GM12878 (cell line): ENCODE measurements around the gene GALR1. TPM values are rescaled to one million over a fixed set of nuclear protein-coding genes. Genes with fewer than 3 reads are reported as not detected.

Experiments used
- ATAC-seq: fragments of 200-7000 bp; cut with Tn5 transposase; 3 replicates; pipeline ENCODE4 v1.9.1; 2020; ENCODE audit warnings: mild to moderate bottlenecking, moderate library complexity
- BruUV-seq: library from RNA; stranded (reverse); fragments of 400-500 nt; replicated peaks from 2 replicates; lab custom pipeline; 2021; lab: Mats Ljungman, UMichigan
- CTCF ChIA-PET: fragments of 300-600 bp; sonication (Branson Sonifier 250); formaldehyde crosslinking; extraction: SDS; loops from one replicate; lab custom pipeline; 2021; ENCODE audit warnings: inconsistent platforms; lab: Yijun Ruan, JAX
- POLR2A ChIA-PET: fragments of 350-600 bp; formaldehyde crosslinking; extraction: SDS; loops from one replicate; lab custom pipeline; 2021; ENCODE audit warnings: inconsistent platforms; lab: Charles Lee
- RAD21 ChIA-PET: fragments of 300-600 bp; sonication (Branson Sonifier 250); formaldehyde crosslinking; loops from one replicate; lab custom pipeline; 2023; ENCODE audit warnings: antibody characterized with exemption; ENCODE audit not compliant: unreplicated experiment; lab: Charles Lee
- SMC1A ChIA-PET: fragments of 300-600 bp; sonication (Branson Sonifier 250); formaldehyde crosslinking; loops from one replicate; lab custom pipeline; 2023; ENCODE audit not compliant: unreplicated experiment, uncharacterized antibody; lab: Charles Lee
- DNase-seq: peaks from one replicate; pipeline ENCODE4 v3.0.0-alpha.2; 2011; ENCODE audit warnings: low read depth, low spot score
- FAIRE-seq: peaks from 3 replicates; lab custom pipeline; 2011; peaks lifted over from hg19 to GRCh38; lab: Jason Lieb, UNC
- H2AFZ ChIP-seq: 2 replicates; pipeline ENCODE4 v1.6.0; 2011; ENCODE audit warnings: low read depth, low read length, control low read depth; ENCODE audit not compliant: control insufficient read depth
- H3K27ac ChIP-seq: 2 replicates; pipeline ENCODE4 v1.5.1; 2011; ENCODE audit warnings: control low read depth; ENCODE audit not compliant: control insufficient read depth, insufficient read depth
- H3K27me3 ChIP-seq, 2 experiments: replicated peaks in 1 of 2; 2 replicates each; pipeline versions ENCODE4 v1.6.0 to v1.6.1; 2011; ENCODE audit warnings: low read length in 1 of 2; ENCODE audit not compliant: control insufficient read depth in 2 of 2, insufficient read depth in 2 of 2
- H3K36me3 ChIP-seq, 2 experiments: 2 replicates each; pipeline ENCODE4 v1.5.1; 2011; ENCODE audit warnings: low read length in 1 of 2; ENCODE audit not compliant: control insufficient read depth in 2 of 2, insufficient read depth in 2 of 2
- H3K4me1 ChIP-seq: 2 replicates; pipeline ENCODE4 v1.6.1; 2011; ENCODE audit warnings: mild to moderate bottlenecking, low read length, moderate library complexity, mixed read lengths; ENCODE audit not compliant: control insufficient read depth, insufficient read depth
- H3K4me2 ChIP-seq: 2 replicates; pipeline ENCODE4 v1.6.0; 2011; ENCODE audit warnings: control low read depth; ENCODE audit not compliant: control insufficient read depth, insufficient read depth
- H3K4me3 ChIP-seq: fragments of 200-600 bp; sonication (generic); 2 replicates; pipeline ENCODE4 v1.5.1; 2016
- H3K79me2 ChIP-seq: 2 replicates; pipeline ENCODE4 v1.6.0; 2011; ENCODE audit warnings: low read length; ENCODE audit not compliant: control insufficient read depth, insufficient read depth
- H3K9ac ChIP-seq: 2 replicates; pipeline ENCODE4 v1.8.0; 2011; ENCODE audit warnings: low read length, control low read depth, mixed read lengths; ENCODE audit not compliant: control insufficient read depth, insufficient read depth
- H3K9me3 ChIP-seq: replicated peaks from 3 replicates; pipeline ENCODE4 v1.5.1; 2011; ENCODE audit warnings: mild to moderate bottlenecking, low read length; ENCODE audit not compliant: control insufficient read depth, insufficient read depth
- H4K20me1 ChIP-seq: 2 replicates; pipeline ENCODE4 v1.6.0; 2011; ENCODE audit not compliant: control insufficient read depth, insufficient read depth
- CBFB ChIP-seq: IDR thresholded peaks from 2 replicates; pipeline ENCODE4 v1.6.1; 2016; ENCODE audit warnings: antibody characterized with exemption, low read depth
- CBX3 ChIP-seq: fragments of 200-600 bp; sonication (generic); IDR thresholded peaks from 2 replicates; pipeline ENCODE4 v1.6.1; 2016; ENCODE audit warnings: low read depth, borderline replicate concordance
- CHD4 ChIP-seq: fragments of 200-600 bp; sonication (generic); IDR thresholded peaks from 2 replicates; pipeline ENCODE4 v1.6.1; 2016; ENCODE audit warnings: mild to moderate bottlenecking
- IRF5 ChIP-seq: fragments of 450-650 bp; IDR thresholded peaks from 2 replicates; pipeline ENCODE4 v1.6.1; 2017; ENCODE audit warnings: borderline replicate concordance
- KAT2A ChIP-seq: conservative IDR thresholded peaks from 2 replicates; pipeline ENCODE4 v1.6.1; 2011; ENCODE audit warnings: low read depth, low read length; ENCODE audit not compliant: control insufficient read depth
- MLLT1 ChIP-seq: fragments of 450-650 bp; IDR thresholded peaks from 2 replicates; pipeline ENCODE4 v1.6.1; 2016; ENCODE audit warnings: mild to moderate bottlenecking
- NFXL1 ChIP-seq: fragments of 450-650 bp; IDR thresholded peaks from 2 replicates; pipeline ENCODE4 v1.6.1; 2017; ENCODE audit warnings: antibody characterized with exemption, mild to moderate bottlenecking, borderline replicate concordance
- NFYB ChIP-seq: IDR thresholded peaks from 2 replicates; pipeline ENCODE4 v1.6.1; 2011; ENCODE audit warnings: low read depth, mild to moderate bottlenecking, low read length, improper control_type of control experiment, moderate library complexity; ENCODE audit not compliant: insufficient read depth
- PBX3 ChIP-seq: IDR thresholded peaks from 2 replicates; pipeline ENCODE4 v1.6.1; 2011; ENCODE audit warnings: mild to moderate bottlenecking, low read depth, low read length, moderate library complexity; ENCODE audit not compliant: insufficient replicate concordance
- RCOR1 ChIP-seq: conservative IDR thresholded peaks from 2 replicates; pipeline ENCODE4 v1.6.1; 2012; ENCODE audit warnings: low read depth, low read length, improper control_type of control experiment
- SMC3 ChIP-seq: IDR thresholded peaks from 2 replicates; pipeline ENCODE4 v1.6.1; 2011; ENCODE audit warnings: low read length, improper control_type of control experiment, borderline replicate concordance
- SP1 ChIP-seq: IDR thresholded peaks from one replicate; pipeline ENCODE4 v1.6.1; 2011; ENCODE audit warnings: low read depth, low read length
- SPI1 ChIP-seq: IDR thresholded peaks from 2 replicates; pipeline ENCODE4 v1.6.1; 2011; ENCODE audit warnings: low read depth, mild to moderate bottlenecking, low read length, moderate library complexity, borderline replicate concordance; ENCODE audit not compliant: insufficient read depth
- SRF ChIP-seq, 2 experiments: IDR thresholded peaks; 2 replicates each; pipeline ENCODE4 v1.6.1; 2011; ENCODE audit warnings: low read depth in 2 of 2, low read length in 2 of 2, mild to moderate bottlenecking in 1 of 2, moderate library complexity in 1 of 2
- YY1 ChIP-seq: IDR thresholded peaks from 2 replicates; pipeline ENCODE4 v1.6.1; 2011; ENCODE audit warnings: low read depth, mild to moderate bottlenecking, low read length
- ZBTB4 ChIP-seq: fragments of 450-650 bp; formaldehyde crosslinking; IDR thresholded peaks from 2 replicates; pipeline ENCODE4 v1.4.0; 2022; ENCODE audit warnings: mild to moderate bottlenecking, moderate library complexity
- ZNF207 ChIP-seq: fragments of 450-650 bp; IDR thresholded peaks from 2 replicates; pipeline ENCODE4 v1.6.1; 2014; ENCODE audit warnings: antibody characterized with exemption, mild to moderate bottlenecking, borderline replicate concordance
- WGBS: methylation state at CpG from one replicate; pipeline ENCODE4 v1.1.6; 2016; ENCODE audit warnings: low lambda C conversion rate; ENCODE audit not compliant: insufficient replicate concordance, insufficient coverage; ENCODE audit errors: missing lambda C conversion rate; 5-methylcytosine and 5-hydroxymethylcytosine counted together
- in situ Hi-C: fragments of 300-500 bp; cut with MboI; formaldehyde crosslinking; loops from 9 replicates; pipeline ENCODE4 v1.14.3; 2018; ENCODE audit warnings: mixed read lengths
- intact Hi-C: fragments of 100-400 bp; cut with micrococcal nuclease; formaldehyde crosslinking; loops from one replicate; pipeline ENCODE4 v1.14.2; 2022; ENCODE audit not compliant: unreplicated experiment
- polyA plus RNA-seq, 11 experiments: library from polyadenylated mRNA; depleted of rRNA in 4 of 11; unstranded in 6 of 11; stranded (reverse) in 5 of 11; fragments of >200 nt; fragmentation: Nextera tagmentation in 4 of 11; fragmentation: Illumina TruSeq in 1 of 11; extraction: Ambion mirVana in 4 of 11; extraction: Trizol in 1 of 11; gene quantifications; 1 replicate in 1 of 11; 2 replicates in 10 of 11; pipeline versions ENCODE4 v1.2.1 to v1.2.3, GENCODE V29; 2011 to 2016; ENCODE audit warnings: inconsistent platforms in 2 of 11, missing spikeins in 2 of 11, low read depth in 1 of 11
- total RNA-seq, 4 experiments: library from RNA; depleted of rRNA in 3 of 4; stranded (reverse); fragments of >200 nt in 3 of 4; fragmentation: Illumina TruSeq in 1 of 4; extraction: Trizol in 1 of 4; gene quantifications; 2 replicates each; pipeline versions ENCODE4 v1.2.1 to v1.2.3, GENCODE V29; 2013 to 2021

Gene GALR1
- total and polyA plus RNA-seq, 10 of the 15 experiments (the other 5 are each of a cell fraction or from before 2014, with no cell fraction given): not detected

- no peak for FAIRE-seq
- DNase-seq: no peak
- in situ Hi-C loops: no loop called here
- Histone ChIP-seq H3K27me3 (no peaks in the 10 kb centered on the region; a peak in 1 of 4 replicates), H3K9ac (no peak overlapping the region), H4K20me1 (no peaks in the 10 kb centered on the region), H3K4me1 (no peaks in the 10 kb centered on the region), H3K4me3 (no peak overlapping the region), H3K4me2 (no peak overlapping the region), H3K27ac (no peak overlapping the region), H2AFZ (no peak overlapping the region), H3K36me3 (no peaks in the 10 kb centered on the region), H3K79me2 (no peaks in the 10 kb centered on the region), H3K9me3 (no peaks in the 10 kb centered on the region)
- no peak for ATAC-seq
- intact Hi-C loops: no loop called here
- TF ChIP-seq ZNF207 (no peak), RCOR1 (no peak), SP1 (no peak), MLLT1 (no peak), CHD4 (no peak), NFXL1 (no peak), IRF5 (no peak), NFYB (no peak), KAT2A (no peak), PBX3 (no peak), CBFB (no peak), SRF (IDR thresholded peaks at IDR 0.05; ENCODE audit: low read depth in 2 of 2, low read length in 2 of 2) (no peak), SPI1 (no peak), SMC3 (no peak), ZBTB4 (CRISPR knock-in tag) (no peak), YY1 (no peak), CBX3 (no peak)
- ChIA-PET RAD21 (no interaction called here), SMC1A (interaction anchor here (1.5 kb wide), 1 partner anchor 223 kb away, joined by 3 read pairs; no protein-coding TSS in a partner anchor), POLR2A (no interaction called here), CTCF (interaction anchor here (1.2 kb wide), 1 partner anchor 12 kb away, joined by 4 read pairs; no protein-coding TSS in a partner anchor)
- 2% methylated on average over 5 of the region's 5 CpGs for WGBS
- BruUV-seq: no TSS peak
These were observed 26.4 kb upstream of the GALR1 start for GRCh38 chr18:77223221-77223639.
